COLO668 (cell line): ENCODE results near the gene NKRF.
"Not testable (repeated sequence)": the region's sequence is repeated elsewhere in the genome, so short reads cannot be mapped to it uniquely, and the experiment has no call there.

ENCODE experiments used
- DNase-seq: peaks from one replicate; lab custom pipeline; 2025; ENCODE audit not compliant: unreplicated experiment; lab: John Stamatoyannopoulos, UW

Gene NKRF

DNA sequence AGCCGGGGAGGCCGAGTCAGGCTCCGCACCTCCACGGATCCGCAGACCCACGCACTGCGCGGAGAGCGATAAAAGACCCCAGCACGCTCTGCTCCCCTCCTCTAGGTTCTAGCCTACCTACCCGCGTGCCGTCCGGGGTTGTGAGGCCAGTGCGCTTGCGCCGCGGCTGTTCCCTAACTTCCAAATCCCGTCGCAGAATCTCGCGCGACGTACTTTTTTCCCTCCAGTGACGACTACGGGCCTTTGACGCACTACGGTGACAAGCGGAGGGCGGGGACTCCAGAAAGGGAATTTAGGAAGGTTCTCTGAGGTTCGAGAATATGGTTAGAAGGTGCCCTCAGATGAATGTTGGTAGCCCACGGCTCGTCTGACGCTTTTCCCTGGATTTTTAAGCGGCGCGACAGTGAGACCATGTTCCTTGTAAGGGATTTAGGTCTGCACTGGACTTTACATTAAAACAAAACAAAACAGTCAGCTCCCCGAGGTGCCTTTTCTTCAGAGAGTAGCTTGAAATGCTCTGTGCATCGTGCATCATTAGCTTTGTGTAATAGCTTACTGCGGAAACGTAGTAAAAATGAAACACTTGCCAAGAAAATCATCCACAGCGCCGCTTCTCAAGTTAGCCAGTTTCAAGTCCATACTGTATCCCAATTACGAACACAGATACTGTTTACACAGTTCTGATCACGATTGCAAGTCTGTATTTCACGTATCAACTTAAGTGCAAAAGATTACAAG lies at the start of gene NKRF:
Gene NKRF, minus strand, starts transcription at position 145 of the 738 bp plus-strand sequence.
- peak; percentile 92 for DNase-seq

DNA sequence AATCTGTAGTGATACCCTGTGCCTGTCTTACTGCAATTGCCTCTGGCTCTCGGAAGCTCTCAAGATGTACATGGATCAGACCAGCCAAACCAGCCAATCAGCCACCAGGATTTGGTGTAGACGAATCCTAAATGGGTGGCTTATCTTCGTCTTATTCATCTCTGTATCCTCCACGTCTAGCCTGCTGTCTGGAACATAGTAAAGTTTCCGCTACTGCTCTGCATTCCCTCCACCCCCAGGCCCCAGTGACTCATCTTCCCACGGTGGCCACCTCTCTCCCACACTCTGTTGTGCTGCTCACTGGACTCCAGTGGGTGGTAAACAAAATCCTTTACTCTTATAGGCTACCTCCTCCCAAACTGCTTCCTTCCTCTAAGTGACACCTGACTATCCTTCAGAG lies 48.9 kb upstream of the NKRF start:
- no peak for DNase-seq

DNA sequence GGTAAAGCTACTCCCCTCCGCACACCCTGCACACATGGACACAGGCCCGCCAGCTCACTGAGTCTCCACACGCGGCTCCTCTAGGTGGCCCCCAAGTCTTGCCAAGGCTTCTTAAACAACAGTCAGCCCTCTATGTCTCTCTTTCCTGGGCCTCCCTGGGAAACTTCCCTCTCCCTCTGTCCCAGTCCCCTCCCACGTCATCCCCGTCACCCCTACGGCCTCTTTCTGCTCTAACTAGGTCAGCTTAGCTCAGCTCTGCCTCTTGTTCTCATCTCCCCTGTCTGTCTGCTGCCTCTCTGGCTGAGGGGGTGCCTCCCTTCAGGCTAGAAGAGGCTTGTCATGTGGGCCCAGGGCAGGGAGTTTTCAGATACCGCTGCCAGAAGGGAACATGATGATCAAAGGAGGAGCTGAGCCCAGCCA lies 47.9 kb upstream of the NKRF start:
- DNase-seq: no peak

DNA sequence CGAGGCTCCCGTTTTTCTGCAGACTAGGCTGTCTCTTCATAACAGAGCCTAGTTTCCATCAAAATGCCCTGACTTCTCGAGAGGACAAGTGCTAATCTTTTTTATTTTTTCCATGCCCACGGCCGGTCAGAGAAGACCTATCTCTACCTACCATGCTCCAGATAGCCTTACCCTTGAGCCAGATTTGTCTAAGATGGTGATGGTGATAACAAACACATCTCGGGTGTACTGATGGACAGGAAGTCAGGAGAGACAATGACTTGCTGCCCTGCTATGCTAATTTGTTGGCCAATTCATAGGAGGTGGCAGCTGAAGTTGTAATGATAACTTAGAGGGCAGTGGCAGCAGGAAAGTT lies 42.2 kb upstream of the NKRF start:
- no peak for DNase-seq

DNA sequence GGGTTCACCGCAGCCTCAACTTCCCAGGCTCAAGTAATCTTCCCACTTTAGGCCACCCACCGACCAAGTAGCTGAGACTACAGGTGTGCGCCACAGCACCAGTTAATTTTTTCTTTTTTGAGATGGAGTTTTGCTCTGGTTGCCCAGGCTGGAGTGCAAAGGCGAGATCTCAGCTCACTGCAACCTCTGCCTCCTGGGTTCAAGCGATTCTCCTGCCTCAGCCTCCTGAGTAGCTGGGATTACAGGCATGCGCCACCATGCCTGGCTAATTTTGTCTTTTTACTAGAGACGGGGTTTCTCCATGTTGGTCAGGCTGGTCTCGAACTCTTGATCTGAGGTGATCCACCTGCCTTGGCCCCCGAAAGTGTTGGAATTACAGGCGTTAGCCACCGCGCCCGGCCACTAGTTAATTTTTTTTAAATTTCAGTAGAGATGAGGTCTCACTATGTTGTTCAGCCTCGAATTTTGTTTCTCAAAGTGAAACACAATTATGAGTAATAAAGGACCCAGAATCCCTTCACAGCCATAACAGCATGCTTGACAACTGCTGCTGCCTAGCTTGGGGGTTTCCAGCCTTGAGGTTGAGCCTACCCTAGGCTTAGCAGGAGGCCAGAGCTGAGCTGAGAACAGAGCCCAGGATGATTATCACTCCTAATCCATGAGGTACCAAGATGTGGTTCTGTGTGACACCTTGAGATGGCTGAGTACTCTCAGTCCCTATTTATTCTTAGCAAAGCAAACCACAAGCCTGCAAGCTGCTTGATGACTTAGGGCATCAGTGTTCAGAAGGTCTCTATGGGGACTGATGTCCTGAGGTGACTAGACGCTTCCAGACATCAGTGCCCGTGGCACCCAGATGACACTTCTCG lies 41.6 kb upstream of the NKRF start:
- no peak for DNase-seq

DNA sequence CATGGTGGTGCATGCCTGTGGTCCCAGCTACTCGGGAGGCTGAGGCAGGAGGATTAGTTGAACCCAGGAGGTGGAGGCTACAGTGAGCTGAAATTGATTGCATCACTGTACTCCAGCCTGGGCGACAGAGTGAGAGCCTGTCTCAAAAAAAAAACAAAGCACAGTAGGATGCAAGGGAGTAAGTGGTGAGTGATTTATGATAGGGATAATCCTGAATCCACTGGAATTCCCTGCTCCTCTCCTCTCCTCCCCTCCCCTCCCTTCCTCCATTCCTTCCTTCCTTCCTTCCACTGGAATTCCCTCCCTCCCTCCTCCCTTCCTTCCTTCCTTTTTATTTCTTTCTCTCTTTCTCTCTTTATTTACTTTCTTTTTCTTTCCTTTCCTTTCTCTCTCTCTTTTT lies 40.9 kb upstream of the NKRF start:
- DNase-seq: no peak

DNA sequence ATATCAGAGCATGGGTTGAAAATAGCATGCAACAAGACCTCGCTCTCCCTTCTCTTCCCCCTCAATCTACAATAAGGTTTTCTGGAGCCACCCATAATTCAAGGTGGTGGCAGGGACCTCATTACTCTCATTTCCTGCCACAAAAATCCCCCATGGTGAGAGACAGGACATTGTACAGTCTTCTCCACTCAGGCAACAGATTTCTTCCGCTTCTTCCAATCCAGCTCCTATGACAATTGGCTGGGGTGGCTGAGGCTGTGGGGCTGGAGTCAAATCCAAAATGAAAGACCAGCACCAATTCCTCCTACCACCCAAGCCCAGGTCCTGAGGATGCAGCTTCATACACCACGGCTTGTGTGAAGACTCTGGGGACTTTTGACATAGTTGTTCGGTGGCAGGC lies 40.3 kb upstream of the NKRF start:
- DNase-seq: no peak

DNA sequence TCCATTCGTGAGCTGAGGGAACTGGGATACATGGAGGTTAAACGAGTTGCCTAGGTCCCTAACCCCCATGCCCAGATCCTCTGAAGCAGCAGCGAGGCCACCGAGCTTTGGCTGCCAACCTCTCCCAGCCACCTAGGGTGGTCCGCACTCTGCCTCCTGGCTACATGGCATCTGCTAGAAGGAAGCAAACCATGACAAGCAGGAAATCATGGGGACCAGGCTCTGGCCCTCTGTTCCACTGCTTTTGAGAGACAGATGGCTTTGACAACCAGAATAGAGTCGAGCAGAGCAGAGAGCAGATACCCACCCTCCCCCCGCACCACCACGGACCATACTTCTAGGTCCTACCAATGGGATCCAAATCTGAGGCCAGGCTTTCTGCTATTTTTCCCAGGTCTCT lies 37.5 kb upstream of the NKRF start:
- DNase-seq: no peak

DNA sequence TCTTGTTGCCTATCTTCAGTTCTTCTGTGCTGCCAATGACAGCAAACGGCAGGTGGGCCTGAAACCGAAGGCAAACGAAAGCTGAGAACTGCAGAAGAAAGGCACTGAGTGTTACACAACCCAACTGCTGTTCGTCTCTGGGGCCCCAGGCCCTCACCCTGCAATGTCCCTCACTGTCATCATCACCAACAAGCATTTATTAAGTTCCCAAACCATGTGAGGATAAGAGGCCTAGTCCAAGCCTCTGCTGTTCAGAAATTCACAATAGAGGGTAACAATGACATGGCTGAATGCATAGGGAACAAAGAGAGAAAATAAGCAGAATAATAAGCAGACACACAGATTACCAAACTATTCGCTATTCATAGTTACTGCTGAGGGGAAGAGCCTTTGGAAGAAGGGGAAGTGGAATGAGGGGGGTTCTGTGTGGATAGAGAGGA lies 34.5 kb upstream of the NKRF start:
- DNase-seq: no peak

DNA sequence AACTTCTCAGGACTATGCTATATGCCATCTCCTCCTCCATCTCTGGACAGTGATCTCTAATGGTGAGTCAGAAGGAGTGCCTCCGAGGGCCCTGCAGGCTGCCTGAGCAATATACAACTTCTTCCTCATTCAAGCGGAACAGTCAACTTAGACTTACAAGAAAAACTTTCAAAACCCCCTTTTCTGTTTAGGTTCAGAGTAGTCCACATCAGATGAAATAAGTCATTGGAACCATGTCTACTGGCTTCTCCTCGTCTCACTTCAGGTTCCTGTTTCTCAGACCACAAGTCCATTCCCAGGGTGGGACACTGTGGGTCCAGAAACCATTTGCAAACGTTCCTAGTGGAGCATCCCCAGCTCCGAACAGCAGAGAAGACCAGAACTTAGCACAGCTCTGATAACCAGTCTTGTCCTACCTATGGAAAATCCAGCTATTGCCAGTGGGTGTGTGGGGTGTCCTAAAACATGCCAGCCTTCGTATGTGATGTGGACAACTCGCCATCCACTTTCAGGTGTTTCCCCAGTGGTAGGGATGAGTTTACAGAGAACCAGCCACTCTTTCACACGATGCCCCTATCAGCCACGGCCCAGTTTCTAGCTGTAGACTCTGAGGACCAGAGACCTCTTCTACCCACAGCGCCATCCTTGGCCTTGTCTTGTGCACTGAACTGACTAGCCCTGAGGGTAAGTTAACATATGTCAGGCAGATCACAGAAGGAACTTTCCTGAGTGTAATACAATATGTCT lies 32.7 kb upstream of the NKRF start:
- DNase-seq: no peak

DNA sequence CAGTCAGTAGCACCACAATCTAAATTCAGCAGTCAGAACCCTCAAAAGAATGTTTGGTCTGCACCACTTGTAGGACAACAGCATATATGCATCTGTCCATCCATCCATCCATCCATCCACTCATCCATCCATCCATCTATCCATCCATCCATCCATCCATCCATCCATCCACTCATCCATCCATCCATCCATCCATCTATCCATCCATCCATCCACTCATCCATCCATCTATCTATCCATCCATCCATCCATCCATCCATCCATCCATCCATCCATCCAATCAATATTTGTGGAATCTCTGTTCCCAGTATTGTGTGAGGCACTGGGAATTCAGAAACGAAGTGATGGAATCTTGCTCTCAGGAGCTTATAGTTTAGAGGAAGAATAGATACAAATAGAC lies 31.2 kb upstream of the NKRF start:
- not testable (repeated sequence) for DNase-seq

DNA sequence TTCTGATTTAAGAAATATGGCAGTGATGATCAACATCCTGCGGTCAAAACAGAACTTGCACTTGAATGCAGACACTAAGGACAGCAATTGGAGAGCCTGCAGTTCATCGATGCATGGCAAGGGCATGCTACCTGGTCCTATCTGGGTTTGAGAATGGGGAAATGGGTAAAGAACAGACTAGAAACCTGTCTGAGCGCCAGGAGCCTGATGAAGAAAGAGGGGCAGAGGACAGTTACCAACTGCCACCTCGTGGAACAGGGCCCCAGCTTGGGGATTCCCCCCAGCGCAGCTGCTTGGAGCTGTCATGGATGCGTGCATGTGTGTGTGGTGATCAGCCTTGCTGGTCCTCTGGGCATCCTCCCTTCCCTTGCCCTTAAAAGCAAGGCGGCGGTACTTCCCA lies 30.2 kb upstream of the NKRF start:
- no peak for DNase-seq

DNA sequence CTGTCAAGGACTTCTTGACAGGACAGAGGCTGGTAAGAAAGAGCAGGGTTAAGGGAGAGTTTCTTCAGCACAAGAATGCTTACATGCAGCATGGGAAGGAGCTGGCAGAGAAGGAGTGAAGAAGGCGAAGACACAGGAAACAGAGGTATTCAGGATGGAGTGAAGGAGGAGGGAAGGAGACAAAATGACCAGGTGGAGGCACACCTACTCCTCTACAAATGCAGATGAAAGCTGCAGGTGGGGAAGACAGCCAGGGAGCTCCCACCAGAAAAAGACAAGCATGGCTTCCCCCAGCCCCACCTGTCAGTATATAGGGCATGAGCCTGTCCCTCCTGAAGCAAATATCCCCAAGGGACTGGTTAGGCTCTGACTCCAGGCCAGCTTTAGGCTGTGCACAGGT lies 29.6 kb upstream of the NKRF start:
- DNase-seq: no peak

DNA sequence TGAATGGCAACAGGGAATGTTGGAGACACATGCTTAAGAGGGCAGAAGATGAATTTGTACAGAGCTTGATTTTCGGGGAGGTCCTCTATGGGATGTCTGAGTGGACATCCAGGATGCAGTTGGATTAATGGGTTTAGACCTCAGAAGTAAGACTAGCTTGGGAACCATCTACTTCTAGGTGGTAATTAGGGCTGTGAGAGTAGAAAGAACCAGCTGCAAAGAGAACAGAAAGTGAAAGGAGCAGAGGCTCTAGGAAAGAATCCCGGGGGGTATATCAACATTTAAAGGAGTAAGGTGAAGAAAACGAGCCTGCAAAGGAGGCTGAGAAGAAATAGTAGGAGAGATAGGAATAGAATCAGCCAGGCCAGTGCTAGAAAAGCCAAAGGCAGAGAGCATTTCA lies 29.0 kb upstream of the NKRF start:
- no peak for DNase-seq

DNA sequence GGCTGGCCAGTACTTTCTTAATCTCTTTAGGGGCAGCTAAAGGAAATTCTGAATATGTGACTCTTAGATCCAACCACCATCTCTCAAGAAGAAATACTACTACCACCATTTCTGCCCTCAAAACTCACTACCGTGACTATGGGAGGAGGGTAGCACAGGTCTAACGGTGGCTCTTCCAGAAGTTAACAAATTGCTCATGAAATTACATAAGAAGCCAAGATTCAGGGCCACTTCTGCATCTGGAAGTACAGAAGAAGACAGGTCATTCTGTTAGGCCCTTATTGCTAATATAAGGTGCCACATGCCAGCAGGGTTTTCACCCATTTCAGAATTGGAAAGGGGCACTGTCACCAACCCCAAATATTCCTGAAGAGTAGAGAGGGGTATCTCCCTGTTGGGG lies 19.6 kb upstream of the NKRF start:
- no peak for DNase-seq

DNA sequence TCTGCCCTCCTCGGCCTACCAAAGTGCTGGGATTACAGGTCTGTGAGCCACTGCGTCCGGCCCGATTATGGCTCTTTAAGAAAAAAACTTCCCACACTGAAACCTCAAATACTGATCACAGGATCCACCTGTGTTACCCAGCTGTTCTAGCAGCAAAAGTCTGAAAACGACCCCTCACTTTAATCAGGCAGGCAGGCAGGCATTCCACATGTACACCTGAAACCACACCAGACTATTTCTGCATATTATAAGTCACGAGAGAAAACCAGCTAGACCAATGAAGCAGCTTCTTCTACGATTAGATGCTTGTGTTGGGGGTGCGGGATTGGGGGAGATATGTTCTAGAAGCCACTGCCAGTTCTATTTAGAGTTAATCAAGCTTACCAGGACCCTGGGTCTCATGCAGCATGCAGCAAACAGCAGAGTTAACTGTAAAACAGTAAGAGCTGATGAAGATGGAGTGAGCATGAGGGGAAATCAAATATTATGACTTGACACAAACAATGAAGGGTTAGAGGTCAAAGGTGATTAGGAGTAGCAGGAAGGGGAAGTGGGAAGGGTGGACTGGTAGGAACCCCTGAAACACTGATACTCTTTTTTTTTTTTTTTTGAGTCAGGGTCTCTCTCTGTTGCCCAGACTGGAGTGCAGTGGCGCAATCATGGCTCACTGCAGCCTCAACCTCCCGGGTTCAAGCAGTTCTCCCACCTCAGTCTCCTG lies 18.9 kb upstream of the NKRF start:
- DNase-seq: no peak

DNA sequence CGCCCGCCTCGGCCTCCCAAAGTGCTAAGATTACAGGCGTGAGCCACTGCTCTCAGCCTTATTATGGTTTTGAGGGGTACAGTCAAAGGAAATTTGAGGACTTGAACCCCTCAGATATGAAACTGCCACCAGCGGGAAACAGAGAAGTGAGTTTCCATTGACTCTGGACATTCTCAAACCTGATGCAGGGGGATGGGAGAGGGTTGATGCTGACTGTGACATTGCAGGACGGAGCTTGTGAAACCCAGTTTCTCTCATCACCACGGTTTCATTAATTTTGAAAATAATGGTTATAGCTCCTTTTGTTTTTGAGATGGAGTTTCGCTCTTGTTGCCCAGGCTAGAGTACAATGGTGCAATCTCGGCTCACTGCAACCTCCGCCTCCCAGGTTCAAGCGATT lies 18.2 kb upstream of the NKRF start:
- no peak for DNase-seq

DNA sequence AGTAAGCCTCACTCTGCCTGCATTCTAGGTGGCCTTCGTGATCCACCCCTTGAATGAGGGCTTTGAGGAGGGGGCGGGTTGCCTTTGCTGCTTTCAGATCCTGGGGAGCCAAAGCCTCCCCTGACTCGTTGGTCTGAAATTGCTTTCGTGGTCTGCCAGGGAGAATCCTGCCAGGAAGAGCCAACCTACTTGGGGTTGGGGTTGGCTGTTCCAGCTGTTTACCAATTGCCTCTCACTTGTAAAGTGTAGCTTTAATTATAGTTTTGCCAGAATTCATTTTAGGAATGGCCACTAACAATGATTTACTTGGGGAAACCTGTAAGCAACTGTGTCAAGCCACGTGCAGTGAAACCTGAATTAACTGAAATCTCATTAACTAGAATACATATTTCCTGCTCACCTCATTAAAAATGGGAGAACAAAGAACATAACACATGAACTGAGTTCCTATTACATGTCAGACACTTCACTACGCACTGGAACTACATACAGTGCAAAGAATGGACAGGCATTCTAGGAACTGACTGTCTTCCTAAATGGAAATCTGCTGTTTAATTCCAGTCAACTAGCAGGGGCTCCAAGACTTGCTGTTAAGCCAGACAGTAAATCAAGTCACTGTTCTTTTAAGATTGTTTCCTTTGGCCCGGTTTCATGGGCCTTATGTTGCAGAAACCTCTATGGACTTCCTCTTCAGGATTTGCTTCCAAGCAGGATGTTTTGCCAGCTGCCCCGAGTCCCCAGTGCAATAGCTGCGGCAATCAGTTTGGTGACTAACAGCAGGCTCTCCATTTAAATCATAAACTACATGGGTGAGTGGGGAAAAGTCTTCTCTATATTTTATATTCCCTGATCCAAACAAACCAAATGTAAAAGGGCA lies 16.4 kb upstream of the NKRF start:
- DNase-seq: no peak

DNA sequence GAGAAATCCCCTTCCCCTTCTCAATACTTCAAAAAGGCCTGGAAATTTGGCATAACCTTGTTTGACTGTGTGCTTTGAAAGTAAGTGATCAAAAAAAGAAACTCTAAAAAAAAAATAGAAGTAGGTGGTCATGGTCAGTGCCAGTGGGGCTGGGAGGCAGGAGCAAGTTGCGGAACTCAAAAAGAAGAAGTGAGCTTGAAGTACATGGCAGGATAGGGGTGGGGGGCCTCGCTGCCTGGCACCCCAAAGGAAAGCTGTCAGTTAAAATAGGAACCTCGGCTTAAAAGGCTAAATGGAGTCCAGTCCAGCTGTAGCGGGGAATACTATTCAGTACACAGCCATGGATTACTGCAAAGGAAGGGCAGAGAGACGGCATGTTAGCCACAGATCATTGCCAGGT lies 12.2 kb upstream of the NKRF start:
- no peak for DNase-seq

DNA sequence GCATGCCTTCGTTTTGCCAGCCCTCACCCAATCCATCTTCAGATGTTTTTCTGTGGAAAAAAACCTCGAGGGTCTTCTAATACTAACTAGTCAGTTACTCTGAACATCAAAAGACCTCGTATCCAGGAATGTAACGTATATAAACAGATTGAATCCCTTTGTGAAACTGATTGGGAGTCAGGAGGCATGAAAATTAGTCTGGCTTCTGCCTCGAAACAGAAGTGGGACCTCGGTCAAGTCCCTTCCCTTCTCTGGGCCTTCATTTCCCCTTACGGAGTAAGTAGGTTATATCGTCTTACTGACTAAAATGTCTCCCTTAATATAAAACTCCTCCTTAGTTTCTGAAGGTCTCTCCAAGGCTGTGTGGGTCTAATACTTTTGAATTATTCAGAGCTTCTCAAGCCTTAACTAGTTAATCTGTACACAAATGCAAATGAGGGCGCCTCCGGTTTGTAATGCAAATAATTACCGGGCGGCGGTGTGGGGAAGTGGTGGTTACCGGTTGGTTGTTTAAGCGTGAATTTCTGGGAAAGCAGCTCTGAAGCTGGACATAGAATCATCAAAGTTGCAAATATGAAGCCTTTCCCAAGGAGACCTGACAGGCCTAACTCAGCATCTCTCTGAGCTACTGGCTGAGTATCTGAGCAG lies 11.4 kb upstream of the NKRF start:
- no peak for DNase-seq
